ENCODE results near the gene PHKB. TPM values are rescaled to one million over a fixed set of nuclear protein-coding genes. Genes with fewer than 3 reads are reported as not detected.
A peak's percentile ranks its signal among the peaks of the same experiment; 100 is the strongest.

PHKB gene
- total and polyA plus RNA-seq, 7 experiments from 2014 or later: 23.9 to 82.9 (median 48.9) TPM

DNA sequence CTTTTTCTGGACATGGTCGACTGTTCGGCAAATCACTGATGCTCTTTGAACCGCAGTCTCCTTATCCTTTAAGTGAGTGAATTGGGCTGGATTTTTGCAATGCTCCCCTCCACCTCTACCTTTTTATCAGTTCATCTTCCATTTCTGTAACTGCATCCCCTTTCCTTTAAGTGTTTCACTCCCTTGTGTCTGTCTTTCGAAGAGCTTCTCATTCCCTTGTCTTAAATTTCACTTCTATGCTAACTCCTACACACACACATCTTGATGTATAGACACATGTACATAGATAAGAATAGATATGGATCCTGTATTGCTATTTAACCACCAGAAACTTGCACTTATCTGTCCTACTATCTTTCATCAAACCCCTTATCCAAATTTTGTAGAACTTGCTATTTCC is 250.7 kb downstream of the PHKB start:
- intact Hi-C loops (cut with micrococcal nuclease): no loop called here
- H3K27ac ChIP-seq (ENCODE audit: low read depth, low read length): no peak overlapping the region
- peaks cover 0 to 16% (median 3%) of the 10 kb centered on the region in 11 donors for H3K9me3 Mint-ChIP-seq
- peaks cover 0 to 8% (median 0%) of the 10 kb centered on the region in 5 donors for H3K27me3 Mint-ChIP-seq
- no peaks in the 10 kb centered on the region for H3K36me3 ChIP-seq (ENCODE audit: control insufficient read depth in 2 of 3, insufficient read depth in 3 of 3, low read length in 3 of 3)
- CTCF ChIA-PET: no interaction called here
- ATAC-seq (no peak), DNase-seq (no peak)
- H3K36me3 Mint-ChIP-seq: no peaks in the 10 kb centered on the region
- H3K4me1 ChIP-seq (ENCODE audit: control insufficient read depth in 2 of 2, insufficient read depth in 2 of 2, low read length in 2 of 2): no peaks in the 10 kb centered on the region
- H3K4me3 ChIP-seq (ENCODE audit: low read length): no peak overlapping the region
- no peak overlapping the region for H3K4me3 Mint-ChIP-seq
- no peaks in the 10 kb centered on the region for H3K27me3 ChIP-seq (ENCODE audit: control insufficient read depth in 2 of 2, insufficient read depth in 2 of 2, low read length in 2 of 2)
- no peak overlapping the region for H3K27ac Mint-ChIP-seq
- no peaks in the 10 kb centered on the region for H3K9me3 ChIP-seq (ENCODE audit: control insufficient read depth in 2 of 3, low read length in 3 of 3)
- peaks cover 0 to 7% (median 0%) of the 10 kb centered on the region in 7 donors for H3K4me1 Mint-ChIP-seq
- POLR2A ChIA-PET: no interaction called here

DNA sequence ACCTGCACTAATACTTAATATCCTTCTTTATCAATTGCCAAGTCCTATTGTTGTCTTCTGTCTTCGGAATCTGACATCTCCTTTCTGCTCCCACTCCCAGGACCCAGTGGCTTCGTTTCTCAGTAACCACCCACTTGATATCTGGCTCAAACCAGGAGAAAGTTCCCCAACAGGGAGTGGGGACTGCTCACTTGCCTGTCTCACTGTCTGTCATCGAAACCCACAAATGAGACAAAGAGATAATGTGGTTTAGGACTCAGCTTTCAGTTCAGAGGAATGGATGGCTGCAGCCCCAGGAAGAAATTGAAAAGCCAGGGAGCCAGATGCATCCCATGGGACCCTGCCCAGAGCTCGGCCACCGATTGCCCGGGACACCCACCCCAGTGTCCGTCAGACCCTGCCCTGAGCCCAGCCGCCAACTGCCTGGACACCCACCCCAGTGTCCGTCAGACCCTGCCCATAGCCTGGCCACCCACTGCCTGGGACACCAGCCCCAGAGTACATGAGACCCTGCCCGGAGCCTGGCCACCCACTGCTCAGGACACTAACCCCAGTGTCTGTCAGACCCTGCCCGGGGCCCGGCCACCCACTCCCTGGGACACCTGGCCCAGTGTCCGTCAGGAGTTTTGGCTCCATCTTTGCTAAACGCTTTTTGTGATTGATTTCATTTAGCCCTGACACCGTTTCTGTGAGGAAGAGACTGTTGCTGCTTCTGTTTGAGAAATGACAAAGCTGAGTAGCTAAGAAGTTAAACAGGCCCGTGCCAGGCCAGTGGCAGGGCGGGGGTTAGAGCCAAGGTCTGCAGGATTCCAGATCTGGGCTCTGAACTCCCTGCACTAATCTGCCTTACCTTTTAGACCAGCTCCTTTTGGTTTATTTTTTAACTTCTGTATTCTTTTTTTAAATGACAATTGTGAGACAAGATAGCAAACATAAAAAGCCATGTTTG is 251.4 kb downstream of the PHKB start:
- H3K36me3 Mint-ChIP-seq: no peaks in the 10 kb centered on the region
- DNase-seq (no peak), ATAC-seq (peak; percentile 36)
- intact Hi-C loops (cut with micrococcal nuclease): no loop called here
- H3K9me3 Mint-ChIP-seq: peaks cover 0 to 16% (median 3%) of the 10 kb centered on the region in 11 donors
- Histone ChIP-seq H3K27ac (ENCODE audit: low read depth, low read length) (no peak overlapping the region), H3K27me3 (ENCODE audit: control insufficient read depth in 2 of 2, insufficient read depth in 2 of 2, low read length in 2 of 2) (no peaks in the 10 kb centered on the region), H3K4me3 (ENCODE audit: low read length) (no peak overlapping the region), H3K4me1 (ENCODE audit: control insufficient read depth in 2 of 2, insufficient read depth in 2 of 2, low read length in 2 of 2) (no peaks in the 10 kb centered on the region), H3K36me3 (ENCODE audit: control insufficient read depth in 2 of 3, insufficient read depth in 3 of 3, low read length in 3 of 3) (no peaks in the 10 kb centered on the region), H3K9me3 (ENCODE audit: control insufficient read depth in 2 of 3, low read length in 3 of 3) (no peaks in the 10 kb centered on the region)
- no peak overlapping the region for H3K27ac Mint-ChIP-seq
- H3K4me1 Mint-ChIP-seq: peaks cover 0 to 7% (median 0%) of the 10 kb centered on the region in 7 donors
- ChIA-PET POLR2A (no interaction called here), CTCF (no interaction called here)
- no peak overlapping the region for H3K4me3 Mint-ChIP-seq
- H3K27me3 Mint-ChIP-seq: peaks cover 0 to 8% (median 0%) of the 10 kb centered on the region in 5 donors

GRCh38 chr16:47713225-47713595 is 252.1 kb downstream of the PHKB start:
- ATAC-seq: no peak

DNA sequence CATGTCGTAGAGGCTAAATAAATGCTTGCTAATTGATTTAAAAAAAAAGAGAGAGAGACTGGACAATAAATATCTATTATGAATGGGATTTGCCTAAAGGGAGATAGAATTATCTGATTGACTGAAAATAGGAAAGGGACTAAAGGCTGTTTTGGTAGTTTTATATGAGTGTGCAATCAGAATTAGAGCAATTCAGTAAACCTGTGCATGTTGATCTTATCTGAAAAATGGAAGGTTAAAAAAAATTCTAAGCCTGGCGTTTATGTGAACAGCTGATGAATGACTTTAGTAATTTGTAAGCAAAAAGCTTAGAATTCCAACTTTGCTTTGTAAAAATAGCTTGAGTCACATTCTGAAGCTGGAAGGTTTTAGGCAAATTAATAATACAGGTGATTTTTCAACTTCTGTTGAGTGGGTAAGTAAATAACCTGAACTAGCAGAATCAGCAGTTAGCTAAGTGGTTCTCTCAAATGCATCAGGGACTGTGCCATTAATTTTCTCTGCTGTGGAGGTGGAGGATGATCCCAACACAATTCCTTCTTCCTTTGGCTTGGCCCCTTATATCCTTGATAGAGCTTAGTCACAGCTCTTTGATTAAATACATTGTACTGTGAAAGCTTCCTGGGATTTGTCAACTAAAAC is 254.4 kb downstream of the PHKB start:
- no peaks in the 10 kb centered on the region for H3K9me3 ChIP-seq (ENCODE audit: control insufficient read depth in 2 of 3, low read length in 3 of 3)
- Mint-ChIP-seq H3K4me3 (no peak overlapping the region), H3K36me3 (no peaks in the 10 kb centered on the region), H3K9me3 (peaks cover 0 to 16% (median 3%) of the 10 kb centered on the region in 11 donors), H3K4me1 (peaks cover 0 to 7% (median 0%) of the 10 kb centered on the region in 7 donors), H3K27me3 (peaks cover 0 to 8% (median 0%) of the 10 kb centered on the region in 5 donors), H3K27ac (no peak overlapping the region)
- H3K4me3 ChIP-seq (ENCODE audit: low read length): no peak overlapping the region
- H3K27ac ChIP-seq (ENCODE audit: low read depth, low read length): no peak overlapping the region
- POLR2A ChIA-PET: no interaction called here
- no peaks in the 10 kb centered on the region for H3K36me3 ChIP-seq (ENCODE audit: control insufficient read depth in 2 of 3, insufficient read depth in 3 of 3, low read length in 3 of 3)
- H3K4me1 ChIP-seq (ENCODE audit: control insufficient read depth in 2 of 2, insufficient read depth in 2 of 2, low read length in 2 of 2): no peaks in the 10 kb centered on the region
- CTCF ChIA-PET: no interaction called here
- no peak for ATAC-seq
- intact Hi-C loops (cut with micrococcal nuclease): no loop called here
- H3K27me3 ChIP-seq (ENCODE audit: control insufficient read depth in 2 of 2, insufficient read depth in 2 of 2, low read length in 2 of 2): no peaks in the 10 kb centered on the region
- DNase-seq: no peak

More at GRCh38 chr16:47713225-47713595, 252.1 kb downstream of the PHKB start:
- no peaks in the 10 kb centered on the region for H3K27me3 ChIP-seq (ENCODE audit: control insufficient read depth in 2 of 2, insufficient read depth in 2 of 2, low read length in 2 of 2)
- ChIA-PET POLR2A (no interaction called here), CTCF (no interaction called here)
- peaks cover 0 to 16% (median 3%) of the 10 kb centered on the region in 11 donors for H3K9me3 Mint-ChIP-seq
- H3K4me1 Mint-ChIP-seq: peaks cover 0 to 7% (median 0%) of the 10 kb centered on the region in 7 donors
- no peaks in the 10 kb centered on the region for H3K36me3 Mint-ChIP-seq
- intact Hi-C loops (cut with micrococcal nuclease): no loop called here
- no peak overlapping the region for H3K27ac ChIP-seq (ENCODE audit: low read depth, low read length)
- H3K4me3 Mint-ChIP-seq: no peak overlapping the region
- no peaks in the 10 kb centered on the region for H3K9me3 ChIP-seq (ENCODE audit: control insufficient read depth in 2 of 3, low read length in 3 of 3)
- no peak for DNase-seq
- H3K27ac Mint-ChIP-seq: no peak overlapping the region
- no peak overlapping the region for H3K4me3 ChIP-seq (ENCODE audit: low read length)
- no peaks in the 10 kb centered on the region for H3K4me1 ChIP-seq (ENCODE audit: control insufficient read depth in 2 of 2, insufficient read depth in 2 of 2, low read length in 2 of 2)
- H3K36me3 ChIP-seq (ENCODE audit: control insufficient read depth in 2 of 3, insufficient read depth in 3 of 3, low read length in 3 of 3): no peaks in the 10 kb centered on the region
- H3K27me3 Mint-ChIP-seq: peaks cover 0 to 8% (median 0%) of the 10 kb centered on the region in 5 donors

DNA sequence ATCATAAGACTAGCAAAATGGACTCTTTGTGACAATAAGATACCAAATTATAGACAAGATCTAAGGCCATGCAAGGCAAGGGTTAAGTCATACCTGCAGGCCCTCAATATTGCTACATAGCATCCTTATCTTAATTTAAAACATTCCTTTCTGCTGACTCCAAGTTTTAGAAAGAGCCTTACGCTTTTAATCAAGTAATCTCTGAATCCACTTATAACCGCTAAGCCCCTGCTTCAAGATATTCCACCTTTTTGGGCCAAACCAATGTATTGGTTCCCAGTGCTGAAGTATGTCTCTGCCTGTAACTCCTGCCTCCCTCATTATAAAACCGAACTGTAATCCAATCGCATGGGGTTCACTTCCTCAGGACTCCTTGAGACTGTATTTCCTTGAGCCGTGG is 255.4 kb downstream of the PHKB start:
- Histone ChIP-seq H3K27ac (ENCODE audit: low read depth, low read length) (no peak overlapping the region), H3K36me3 (ENCODE audit: control insufficient read depth in 2 of 3, insufficient read depth in 3 of 3, low read length in 3 of 3) (no peaks in the 10 kb centered on the region), H3K9me3 (ENCODE audit: control insufficient read depth in 2 of 3, low read length in 3 of 3) (no peaks in the 10 kb centered on the region), H3K4me3 (ENCODE audit: low read length) (no peak overlapping the region), H3K27me3 (ENCODE audit: control insufficient read depth in 2 of 2, insufficient read depth in 2 of 2, low read length in 2 of 2) (no peaks in the 10 kb centered on the region), H3K4me1 (ENCODE audit: control insufficient read depth in 2 of 2, insufficient read depth in 2 of 2, low read length in 2 of 2) (no peaks in the 10 kb centered on the region)
- Mint-ChIP-seq H3K4me1 (peaks cover 0 to 7% (median 0%) of the 10 kb centered on the region in 7 donors), H3K27ac (no peak overlapping the region), H3K36me3 (no peaks in the 10 kb centered on the region), H3K4me3 (no peak overlapping the region), H3K9me3 (peaks cover 0 to 16% (median 3%) of the 10 kb centered on the region in 11 donors), H3K27me3 (peaks cover 0 to 8% (median 5%) of the 10 kb centered on the region in 5 donors)
- DNase-seq (no peak), ATAC-seq (no peak)
- intact Hi-C loops (cut with micrococcal nuclease): no loop called here
- ChIA-PET CTCF (no interaction called here), POLR2A (no interaction called here)

DNA sequence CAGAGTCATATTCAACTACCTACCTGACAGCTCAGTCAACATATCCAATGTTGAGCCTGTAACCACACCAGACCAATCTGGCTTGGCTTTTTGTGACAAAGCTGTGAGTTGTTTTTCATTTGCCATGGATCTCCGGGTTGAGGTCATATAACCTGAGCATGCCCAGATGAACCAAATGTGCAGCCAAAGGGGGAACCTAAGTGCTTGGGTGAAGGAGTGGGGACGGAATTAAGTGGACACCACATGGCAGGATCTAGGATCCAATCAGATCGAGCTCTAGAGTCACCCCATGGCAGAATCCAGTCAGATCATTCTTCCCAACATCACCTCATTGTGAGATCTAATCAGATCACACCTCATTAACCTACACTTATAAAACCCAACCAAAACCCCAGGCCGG is 258.6 kb downstream of the PHKB start:
- no peak overlapping the region for H3K27ac ChIP-seq (ENCODE audit: low read depth, low read length)
- intact Hi-C loops (cut with micrococcal nuclease): no loop called here
- no peaks in the 10 kb centered on the region for H3K4me1 ChIP-seq (ENCODE audit: control insufficient read depth in 2 of 2, insufficient read depth in 2 of 2, low read length in 2 of 2)
- H3K36me3 Mint-ChIP-seq: no peaks in the 10 kb centered on the region
- no peaks in the 10 kb centered on the region for H3K9me3 ChIP-seq (ENCODE audit: control insufficient read depth in 2 of 3, low read length in 3 of 3)
- H3K27me3 ChIP-seq (ENCODE audit: control insufficient read depth in 2 of 2, insufficient read depth in 2 of 2, low read length in 2 of 2): no peaks in the 10 kb centered on the region
- no peaks in the 10 kb centered on the region for H3K36me3 ChIP-seq (ENCODE audit: control insufficient read depth in 2 of 3, insufficient read depth in 3 of 3, low read length in 3 of 3)
- DNase-seq (no peak), ATAC-seq (no peak)
- POLR2A ChIA-PET: no interaction called here
- CTCF ChIA-PET: no interaction called here
- peaks cover 0 to 6% (median 0%) of the 10 kb centered on the region in 11 donors for H3K9me3 Mint-ChIP-seq
- no peak overlapping the region for H3K4me3 ChIP-seq (ENCODE audit: low read length)
- no peak overlapping the region for H3K27ac Mint-ChIP-seq
- no peaks in the 10 kb centered on the region for H3K4me1 Mint-ChIP-seq
- no peak overlapping the region for H3K4me3 Mint-ChIP-seq
- H3K27me3 Mint-ChIP-seq: peaks cover 2 to 17% (median 11%) of the 10 kb centered on the region in 5 donors
